NCI-H2196 (cell line): ENCODE results near the gene OR4S1.
"Not testable (repeated sequence)": the region's sequence is repeated elsewhere in the genome, so short reads cannot be mapped to it uniquely, and the experiment has no call there.

Experiments
- DNase-seq: peaks from one replicate; lab custom pipeline; 2025; ENCODE audit not compliant: unreplicated experiment; lab: John Stamatoyannopoulos, UW

The OR4S1 gene

GRCh38 chr11:48305923-48306322 is at the start of gene OR4S1:
Gene OR4S1, plus strand, starts transcription at chr11:48306223. Its CDS starts 0 bp downstream, at chr11:48306223.
- DNase-seq: no peak

- DNase-seq: no peak
Observed at GRCh38 chr11:48261600-48261999, 44.4 kb upstream of the OR4S1 start.

GRCh38 chr11:48263423-48263911 is 42.6 kb upstream of the OR4S1 start, which contains the start of gene OR4X1:
Gene OR4X1, plus strand, starts transcription at chr11:48263861. Its CDS starts 0 bp downstream, at chr11:48263861.
- no peak for DNase-seq

GRCh38 chr11:48270621-48271020 is 35.4 kb upstream of the OR4S1 start:
- DNase-seq: no peak

- DNase-seq: no peak
Observed at GRCh38 chr11:48272606-48273005, 33.4 kb upstream of the OR4S1 start.

GRCh38 chr11:48307760-48308386 is 1.9 kb downstream of the OR4S1 start:
- DNase-seq: peak; percentile 71

GRCh38 chr11:48313590-48313989 is 7.6 kb downstream of the OR4S1 start:
- DNase-seq: not testable (repeated sequence)

- not testable (repeated sequence) for DNase-seq
Observed at GRCh38 chr11:48319813-48320212, 13.8 kb downstream of the OR4S1 start.

- not testable (repeated sequence) for DNase-seq
Observed at GRCh38 chr11:48324620-48325019, 18.6 kb downstream of the OR4S1 start, which contains the start of gene OR4C3. Gene OR4C3, plus strand, starts transcription at chr11:48324920. Its CDS starts 102 bp downstream, at chr11:48325022.

- DNase-seq: no peak
Observed at GRCh38 chr11:48341466-48341865, 35.4 kb downstream of the OR4S1 start.

- not testable (repeated sequence) for DNase-seq
Observed at GRCh38 chr11:48342505-48342904, 36.5 kb downstream of the OR4S1 start.

- DNase-seq: not testable (repeated sequence)
Observed at GRCh38 chr11:48346286-48346685, 40.3 kb downstream of the OR4S1 start.

GRCh38 chr11:48354013-48354412 is 48.0 kb downstream of the OR4S1 start:
- no peak for DNase-seq

- no peak for DNase-seq
Observed at GRCh38 chr11:48354677-48355076, 48.7 kb downstream of the OR4S1 start.
